Aorta (tissue), 5 donors: Measurements from ENCODE around the gene ANKRD42. TPM values are rescaled to one million over a fixed set of nuclear protein-coding genes. Genes with fewer than 3 reads are reported as not detected.

Experiments
- ATAC-seq: fragments of 200-7000 bp; cut with Tn5 transposase; one replicate; pipeline ENCODE4 v1.9.1; 2022; ENCODE audit warnings: moderate library complexity; ENCODE audit not compliant: low FRiP score
- DNase-seq, 2 donors: peaks; one replicate each; pipeline ENCODE4 v3.0.0-alpha.2; 2020
- H3K27ac ChIP-seq, 2 donors: one replicate each; pipeline ENCODE4 v1.5.1; 2013; ENCODE audit warnings: low read length in 2 of 2, mild to moderate bottlenecking in 2 of 2, moderate library complexity in 2 of 2, control low read depth in 1 of 2, inconsistent platforms in 1 of 2, low read depth in 1 of 2
- H3K27me3 ChIP-seq, 2 donors: one replicate each; pipeline ENCODE4 v1.6.1; 2013; ENCODE audit warnings: control low read depth in 1 of 2, low read length in 1 of 2, mild to moderate bottlenecking in 1 of 2, moderate library complexity in 1 of 2; ENCODE audit not compliant: insufficient read depth in 2 of 2, control insufficient read depth in 1 of 2
- H3K36me3 ChIP-seq, 2 donors: one replicate each; pipeline ENCODE4 v1.6.1; 2013; ENCODE audit warnings: control low read depth in 1 of 2, low read length in 1 of 2, mild to moderate bottlenecking in 1 of 2; ENCODE audit not compliant: insufficient read depth in 2 of 2, control insufficient read depth in 1 of 2
- H3K4me1 ChIP-seq, 2 donors: one replicate each; pipeline ENCODE4 v1.6.1; 2013; ENCODE audit warnings: low read length in 2 of 2, control low read depth in 1 of 2, mild to moderate bottlenecking in 1 of 2, moderate library complexity in 1 of 2; ENCODE audit not compliant: insufficient read depth in 2 of 2, control insufficient read depth in 1 of 2
- H3K4me3 ChIP-seq, 2 donors: one replicate each; pipeline ENCODE4 v1.5.1; 2013; ENCODE audit warnings: low read length in 2 of 2, control low read depth in 1 of 2, mild to moderate bottlenecking in 1 of 2
- H3K9me3 ChIP-seq: one replicate; pipeline ENCODE4 v1.6.1; 2013; ENCODE audit warnings: mild to moderate bottlenecking, low read length; ENCODE audit not compliant: control insufficient read depth
- WGBS, 2 donors: extraction: QIAGEN DNeasy Blood & Tissue Kit; methylation state at CpG; one replicate each; pipeline ENCODE4 v1.1.7; 2013; 5-methylcytosine and 5-hydroxymethylcytosine counted together
- intact Hi-C, 2 donors: fragments of 100-400 bp; cut with DNase I; formaldehyde crosslinking; loops; one replicate each; pipeline versions ENCODE4 v1.14.2 to v1.15.0; 2022
- polyA plus RNA-seq, 2 donors: library from polyadenylated mRNA; stranded (reverse); fragments of 200-250 nt; gene quantifications; one replicate each; pipeline ENCODE4 v1.2.3, GENCODE V29; 2013
- total RNA-seq, 2 donors: library from RNA; stranded (reverse); fragmentation: NEBNext Ultra II Directional; extraction: Animal tissue kit (Norgen Biotek cat#: 25700); gene quantifications; one replicate each; pipeline ENCODE4 v1.2.1, GENCODE V29; 2021
- donor health status: healthy with polysubstance abuse.
- donor health status: Bipolar disorder and iron deficiency.
- donor health status: DM: no; HTN: no; CAD: no.
- donor health status: DM: no; HTN: no; CAD: no.
- donor health status: DM: yes; HTN: yes; CAD: no.

ANKRD42 gene
- total and polyA plus RNA-seq, 4 donors = 3.8 to 14.7 (median 10.7) TPM

- Histone ChIP-seq H3K4me1 (no peaks in the 10 kb centered on the region), H3K36me3 (no peaks in the 10 kb centered on the region), H3K27me3 (no peaks in the 10 kb centered on the region), H3K4me3 (peak within 1 kb of the TSS; percentile 95 to 97), H3K27ac (peak within 1 kb of the TSS; percentile 84 to 98), H3K9me3 (no peaks in the 10 kb centered on the region)
- no peak for DNase-seq
- WGBS, 2 donors = 0 to 1% methylated on average over 54 to 55 of the region's 55 CpGs
- peak; percentile 63 for ATAC-seq
- intact Hi-C loops = loop anchor here (1.0 to 5.0 kb wide), 6 partner anchors 36 to 256 kb away; partner anchors contain the start of genes RAB30 (in 2 of the 2), ANKRD42 (in 1 of the 2), DDIAS (in 1 of the 2) and PRCP (in 1 of the 2)
Measured at GRCh38 chr11:83156996-83157593, 36.4 kb upstream of the ANKRD42 start, which contains the start of gene PCF11. Gene PCF11, plus strand, starts transcription at chr11:83157131. Its CDS starts 309 bp downstream, at chr11:83157440.

GRCh38 chr11:83157594-83158356 is 35.7 kb upstream of the ANKRD42 start:
- no peaks in the 10 kb centered on the region for H3K4me1 ChIP-seq
- peak; percentile 58 for ATAC-seq
- DNase-seq = peak; percentile 72 to 82
- H3K27me3 ChIP-seq = no peaks in the 10 kb centered on the region
- H3K27ac ChIP-seq = peak overlapping the region; percentile 84 to 98
- 0 to 1% methylated on average over 18 of the region's 18 CpGs for WGBS, 2 donors
- H3K9me3 ChIP-seq = no peaks in the 10 kb centered on the region
- H3K4me3 ChIP-seq = peak overlapping the region; percentile 95 to 97
- intact Hi-C loops = loop anchor here (1.0 to 5.0 kb wide), 6 partner anchors 35 to 257 kb away; partner anchors contain the start of genes RAB30 (in 2 of the 2), ANKRD42 (in 1 of the 2), DDIAS (in 1 of the 2) and PRCP (in 1 of the 2)
- H3K36me3 ChIP-seq = no peaks in the 10 kb centered on the region

- intact Hi-C loops = loop anchor here in 1 of 2 donors (5.0 kb wide), 1 partner anchor 86 kb away; the partner anchor contains the start of gene RAB30
- Histone ChIP-seq H3K27me3 (no peaks in the 10 kb centered on the region), H3K4me3 (peak overlapping the region; percentile 95 to 97), H3K4me1 (no peaks in the 10 kb centered on the region), H3K36me3 (no peaks in the 10 kb centered on the region), H3K27ac (peak overlapping the region; percentile 32 to 84), H3K9me3 (no peaks in the 10 kb centered on the region)
- ATAC-seq (no peak), DNase-seq (no peak)
- WGBS, 2 donors = 0% methylated on average over 5 of the region's 5 CpGs
Measured at GRCh38 chr11:83158357-83158786, 35.1 kb upstream of the ANKRD42 start.

- H3K4me1 ChIP-seq = no peaks in the 10 kb centered on the region
Measured at GRCh38 chr11:83158965-83159901, 34.3 kb upstream of the ANKRD42 start.

GRCh38 chr11:83159902-83160865 is 33.3 kb upstream of the ANKRD42 start:
- DNase-seq (no peak), ATAC-seq (no peak)
- WGBS, 2 donors = 12 to 16% methylated on average over 6 of the region's 6 CpGs
- H3K27me3 ChIP-seq = no peaks in the 10 kb centered on the region
- H3K27ac ChIP-seq = peak overlapping the region in 1 of 2 donors; percentile 67
- H3K4me1 ChIP-seq = no peaks in the 10 kb centered on the region
- no peaks in the 10 kb centered on the region for H3K9me3 ChIP-seq
- H3K36me3 ChIP-seq = no peaks in the 10 kb centered on the region
- intact Hi-C loops = loop anchor here in 1 of 2 donors (5.0 to 10.0 kb wide), 2 partner anchors 88 to 255 kb away; partner anchors contain the start of genes DDIAS, PRCP and RAB30
- H3K4me3 ChIP-seq = peak overlapping the region; percentile 95 to 97

More at GRCh38 chr11:83158965-83159901, 34.3 kb upstream of the ANKRD42 start:
- no peak for ATAC-seq
- H3K36me3 ChIP-seq = no peaks in the 10 kb centered on the region
- H3K27me3 ChIP-seq = no peaks in the 10 kb centered on the region
- H3K27ac ChIP-seq = no peak overlapping the region
- peak overlapping the region; percentile 95 to 97 for H3K4me3 ChIP-seq
- WGBS, 2 donors = 7 to 8% methylated on average over 15 of the region's 15 CpGs
- no peaks in the 10 kb centered on the region for H3K9me3 ChIP-seq
- DNase-seq = no peak
- intact Hi-C loops = loop anchor here in 1 of 2 donors (5.0 kb wide), 1 partner anchor 87 kb away; the partner anchor contains the start of gene RAB30

- Histone ChIP-seq H3K4me3 (no peak overlapping the region), H3K27me3 (no peaks in the 10 kb centered on the region), H3K27ac (no peak overlapping the region), H3K4me1 (no peaks in the 10 kb centered on the region), H3K36me3 (peaks cover 3 to 4% of the 10 kb centered on the region in 2 donors), H3K9me3 (no peaks in the 10 kb centered on the region)
- ATAC-seq (no peak), DNase-seq (no peak)
- intact Hi-C loops = loop anchor here in 1 of 2 donors (10.0 kb wide), 1 partner anchor 257 kb away; the partner anchor contains the start of genes DDIAS and PRCP
- 55 to 56% methylated on average over 1 of the region's 1 CpG for WGBS, 2 donors
Measured at GRCh38 chr11:83161610-83162199, 31.8 kb upstream of the ANKRD42 start.

- WGBS, 2 donors = 66 to 72% methylated on average over 2 of the region's 2 CpGs
- intact Hi-C loops = loop anchor here in 1 of 2 donors (10.0 kb wide), 1 partner anchor 258 kb away; the partner anchor contains the start of genes DDIAS and PRCP
- Histone ChIP-seq H3K4me1 (no peaks in the 10 kb centered on the region), H3K27me3 (no peaks in the 10 kb centered on the region), H3K4me3 (no peak overlapping the region), H3K36me3 (peaks cover 3 to 4% of the 10 kb centered on the region in 2 donors), H3K9me3 (no peaks in the 10 kb centered on the region), H3K27ac (no peak overlapping the region)
- ATAC-seq (no peak), DNase-seq (no peak)
Measured at GRCh38 chr11:83162377-83162776, 31.1 kb upstream of the ANKRD42 start.
